Fibroblast of villous mesenchyme (primary cell): Measurements from ENCODE around the gene CDK4. TPM values are rescaled to one million over a fixed set of nuclear protein-coding genes. Genes with fewer than 3 reads are reported as not detected.
"Not testable (repeated sequence)": the region's sequence is repeated elsewhere in the genome, so short reads cannot be mapped to it uniquely, and the experiment has no call there.

ENCODE experiments used
- DNase-seq: peaks from one replicate; pipeline ENCODE4 v3.0.0-alpha.2; 2010; ENCODE audit warnings: low read depth
- H3K4me3 ChIP-seq: 2 replicates; pipeline ENCODE4 v1.5.1; 2011; ENCODE audit warnings: low read depth, mild to moderate bottlenecking, low read length
- total RNA-seq: library from RNA; depleted of rRNA; stranded (reverse); fragments of >200 nt; gene quantifications from 2 replicates; pipeline ENCODE4 v1.2.3, GENCODE V29; 2012
- TF ChIP-seq, protein P1 (sequence below): IDR thresholded peaks from 2 replicates; pipeline ENCODE4 v1.5.1; 2012; ENCODE audit warnings: low read depth, mild to moderate bottlenecking, low read length; ENCODE audit not compliant: insufficient read depth

Gene CDK4
- total RNA-seq, 1 donor, result 299 TPM

DNA sequence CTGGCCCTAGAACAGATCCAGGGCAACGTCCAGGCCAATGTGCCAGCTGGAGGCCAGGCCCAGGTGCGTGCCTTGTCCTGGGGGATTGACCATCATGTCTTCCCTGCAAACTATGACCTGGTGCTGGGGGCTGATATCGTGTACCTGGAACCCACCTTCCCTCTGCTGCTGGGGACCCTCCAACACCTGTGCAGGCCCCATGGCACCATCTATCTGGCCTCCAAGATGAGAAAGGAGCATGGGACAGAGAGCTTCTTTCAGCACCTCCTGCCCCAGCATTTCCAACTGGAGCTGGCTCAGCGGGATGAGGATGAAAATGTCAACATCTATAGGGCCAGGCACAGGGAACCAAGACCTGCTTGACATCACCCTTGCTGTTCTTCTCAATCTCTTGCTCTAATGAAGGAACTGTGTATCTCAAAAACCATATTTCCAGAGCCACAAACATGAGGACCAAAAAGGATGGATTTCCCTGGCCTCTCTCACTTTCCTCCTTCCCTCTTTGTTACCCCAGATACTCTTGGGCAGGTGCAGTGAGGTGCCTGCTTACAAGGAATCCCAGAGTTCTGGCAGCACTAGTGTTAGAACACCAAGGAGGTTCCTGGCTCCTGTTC is 28.3 kb upstream of the CDK4 start:
- H3K4me3 ChIP-seq, result no peak overlapping the region
- TF ChIP-seq, protein P1, sequence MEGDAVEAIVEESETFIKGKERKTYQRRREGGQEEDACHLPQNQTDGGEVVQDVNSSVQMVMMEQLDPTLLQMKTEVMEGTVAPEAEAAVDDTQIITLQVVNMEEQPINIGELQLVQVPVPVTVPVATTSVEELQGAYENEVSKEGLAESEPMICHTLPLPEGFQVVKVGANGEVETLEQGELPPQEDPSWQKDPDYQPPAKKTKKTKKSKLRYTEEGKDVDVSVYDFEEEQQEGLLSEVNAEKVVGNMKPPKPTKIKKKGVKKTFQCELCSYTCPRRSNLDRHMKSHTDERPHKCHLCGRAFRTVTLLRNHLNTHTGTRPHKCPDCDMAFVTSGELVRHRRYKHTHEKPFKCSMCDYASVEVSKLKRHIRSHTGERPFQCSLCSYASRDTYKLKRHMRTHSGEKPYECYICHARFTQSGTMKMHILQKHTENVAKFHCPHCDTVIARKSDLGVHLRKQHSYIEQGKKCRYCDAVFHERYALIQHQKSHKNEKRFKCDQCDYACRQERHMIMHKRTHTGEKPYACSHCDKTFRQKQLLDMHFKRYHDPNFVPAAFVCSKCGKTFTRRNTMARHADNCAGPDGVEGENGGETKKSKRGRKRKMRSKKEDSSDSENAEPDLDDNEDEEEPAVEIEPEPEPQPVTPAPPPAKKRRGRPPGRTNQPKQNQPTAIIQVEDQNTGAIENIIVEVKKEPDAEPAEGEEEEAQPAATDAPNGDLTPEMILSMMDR, result no peak
- no peak for DNase-seq

DNA sequence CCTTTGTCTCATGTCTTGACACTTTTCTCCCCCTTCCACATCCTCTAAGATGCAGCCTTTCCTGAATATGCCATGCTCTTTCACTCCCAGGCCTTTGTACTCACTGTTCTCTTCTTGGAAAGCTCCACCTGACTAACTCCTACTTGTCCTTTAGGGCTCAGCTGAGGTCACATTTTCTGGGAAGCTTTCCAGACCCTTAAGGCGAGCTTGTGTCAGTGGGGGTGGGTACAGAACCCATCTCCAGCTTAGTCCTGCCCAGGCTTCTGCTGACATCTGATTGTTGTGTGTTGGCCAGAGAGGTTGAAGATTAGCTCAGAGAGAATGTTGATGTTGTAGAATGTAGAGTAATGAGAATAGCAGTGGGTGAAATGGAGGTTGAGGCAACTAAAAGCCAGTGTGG is 27.6 kb upstream of the CDK4 start:
- no peak overlapping the region for H3K4me3 ChIP-seq
- peak; percentile 33 for DNase-seq
- TF ChIP-seq, protein P1, result no peak

DNA sequence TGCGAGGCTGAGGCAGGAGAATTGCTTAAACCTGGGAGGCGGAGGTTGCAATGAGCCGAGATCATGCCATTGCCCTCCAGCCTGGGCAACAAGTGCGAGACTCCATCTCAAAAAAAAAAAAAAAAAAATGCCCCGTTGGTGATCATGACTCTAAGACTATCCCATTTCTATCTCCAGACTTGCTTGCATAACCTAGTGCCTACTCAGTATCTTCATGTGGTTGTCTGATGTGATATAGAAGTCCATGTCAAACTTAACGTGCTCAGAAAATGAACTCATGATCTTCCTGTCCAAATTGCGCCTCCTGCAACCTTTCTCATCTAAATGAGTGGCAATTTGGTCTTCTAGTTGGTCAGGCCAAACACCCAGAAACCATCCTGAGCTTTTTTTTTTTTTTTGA is 25.8 kb upstream of the CDK4 start:
- TF ChIP-seq, protein P1, result no peak
- no peak for DNase-seq
- H3K4me3 ChIP-seq, result no peak overlapping the region

DNA sequence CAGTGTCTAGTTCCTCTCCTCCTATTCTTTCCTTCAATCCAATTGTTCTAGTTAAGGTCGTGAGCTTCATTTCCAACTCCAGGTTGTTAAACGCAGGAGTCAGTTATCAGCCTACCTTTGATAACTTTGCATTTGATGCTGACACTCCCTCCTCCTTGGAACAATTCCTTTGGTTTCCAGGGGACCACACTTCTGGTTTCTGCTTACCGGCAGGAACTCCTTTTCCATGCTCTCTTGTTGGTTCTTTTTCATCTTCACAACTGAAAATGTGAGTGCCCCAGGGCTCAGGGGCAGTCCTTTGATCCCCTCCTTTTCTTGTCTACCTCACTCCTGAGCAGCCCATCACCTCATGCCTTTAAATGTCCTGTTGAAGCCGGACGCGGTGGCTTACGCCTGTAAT is 25.3 kb upstream of the CDK4 start:
- TF ChIP-seq, protein P1, result no peak
- DNase-seq, result no peak
- no peak overlapping the region for H3K4me3 ChIP-seq

DNA sequence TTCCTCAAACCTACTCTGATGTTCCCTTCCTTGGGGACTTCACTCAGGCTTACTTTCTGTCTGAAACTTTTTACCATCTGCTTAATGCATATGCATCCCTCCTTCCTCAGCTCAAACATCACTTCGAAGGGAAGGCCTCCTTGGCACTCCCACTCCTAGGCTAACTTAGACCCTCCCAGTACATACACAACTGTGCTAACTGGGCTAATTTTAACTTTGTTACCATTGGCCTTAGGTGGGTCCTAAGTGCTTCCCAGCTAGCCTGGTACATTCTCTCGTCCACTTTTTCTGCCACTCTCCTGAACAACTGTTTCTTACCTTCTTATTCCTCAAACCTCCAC is 24.1 kb upstream of the CDK4 start:
- no peak for DNase-seq
- H3K4me3 ChIP-seq, result no peak overlapping the region
- TF ChIP-seq, protein P1, result no peak

DNA sequence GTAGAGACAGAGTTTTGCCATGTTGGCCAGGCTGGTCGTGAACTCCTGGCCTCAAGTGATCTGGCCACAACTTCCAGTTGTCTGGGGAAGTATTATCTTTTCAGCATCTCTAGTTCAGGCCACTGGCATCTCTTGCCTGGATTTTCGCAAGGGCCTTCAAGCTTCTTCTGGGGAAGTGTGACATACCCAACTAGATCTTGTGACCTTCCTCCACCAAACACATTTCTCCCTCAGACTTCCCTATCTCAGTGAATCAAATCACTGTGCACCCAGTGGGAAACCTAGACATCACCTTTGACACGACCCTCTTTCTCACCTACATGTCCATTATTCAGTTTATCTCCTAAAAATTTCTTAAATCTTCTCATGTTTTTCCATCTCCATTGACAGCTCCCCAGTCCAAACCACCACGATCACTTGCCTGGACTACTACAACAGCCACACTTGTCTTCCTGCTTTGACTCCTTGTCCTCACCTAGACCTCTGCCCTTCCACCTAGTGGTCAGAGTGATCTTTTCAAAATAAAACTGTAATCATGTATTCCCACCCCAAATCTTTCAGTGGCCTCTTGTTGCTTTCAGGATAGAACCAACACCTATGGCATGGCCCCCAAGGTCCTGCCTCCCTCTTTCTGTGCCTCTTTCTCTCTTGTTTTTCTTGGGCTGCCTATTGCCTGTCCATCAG is 23.6 kb upstream of the CDK4 start:
- no peak overlapping the region for H3K4me3 ChIP-seq
- TF ChIP-seq, protein P1, result peak; percentile 5
- DNase-seq, result no peak

DNA sequence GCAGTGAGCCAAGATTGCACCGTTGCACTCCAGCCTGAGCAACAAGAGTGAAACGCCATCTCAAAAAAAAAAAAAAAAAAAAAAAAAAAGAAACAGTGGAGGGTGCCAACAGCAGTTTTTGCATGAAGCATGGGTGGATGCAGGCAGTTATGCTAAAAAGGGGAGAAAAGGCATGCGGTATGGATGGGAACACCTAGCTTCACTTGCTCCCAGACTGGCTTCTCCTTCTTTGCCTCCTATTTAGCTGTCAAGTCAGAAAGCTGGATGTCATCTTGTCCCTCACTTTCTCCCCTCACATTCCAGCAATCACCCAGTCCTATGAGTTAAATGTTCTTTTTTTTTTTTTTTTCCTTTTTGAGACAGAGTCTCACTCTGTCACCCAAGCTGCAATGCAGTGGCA is 22.9 kb upstream of the CDK4 start:
- TF ChIP-seq, protein P1, result no peak
- H3K4me3 ChIP-seq, result no peak overlapping the region
- DNase-seq, result no peak

DNA sequence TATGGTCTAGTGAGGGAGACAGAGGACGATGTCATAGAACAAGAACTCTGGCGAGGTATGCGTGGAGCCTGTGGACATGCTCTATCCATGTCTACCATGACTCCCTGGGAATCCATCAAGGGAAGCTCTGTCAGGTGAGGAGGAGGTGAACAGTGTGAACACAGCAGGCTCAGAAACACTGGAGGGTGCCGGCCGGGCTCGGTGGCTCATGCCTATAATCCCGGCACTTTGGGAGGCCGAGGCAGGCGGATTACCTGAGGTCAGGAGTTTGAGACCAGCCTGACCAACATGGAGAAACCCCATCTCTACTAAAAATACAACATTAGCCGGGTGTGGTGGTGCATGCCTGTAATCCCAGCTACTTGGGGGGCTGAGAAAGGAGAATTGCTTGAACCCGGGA is 22.5 kb upstream of the CDK4 start:
- DNase-seq, H3K4me3 ChIP-seq: not testable (repeated sequence)
